Iris pigment epithelial cell (primary cell): Measurements from ENCODE around the gene DPAGT1.
"Not testable (repeated sequence)": the region's sequence is repeated elsewhere in the genome, so short reads cannot be mapped to it uniquely, and the experiment has no call there.

Source experiments
- DNase-seq: peaks from one replicate; pipeline ENCODE4 v3.0.0-alpha.2; 2011; ENCODE audit warnings: low read depth

The DPAGT1 gene

GRCh38 chr11:119115484-119116234, 14.0 kb upstream of the DPAGT1 start:
- DNase-seq, result no peak

GRCh38 chr11:119114351-119114750, 12.7 kb upstream of the DPAGT1 start:
- no peak for DNase-seq

GRCh38 chr11:119113716-119114115, 12.1 kb upstream of the DPAGT1 start:
- DNase-seq, result no peak

GRCh38 chr11:119112314-119113020, 10.8 kb upstream of the DPAGT1 start:
- DNase-seq, result no peak

GRCh38 chr11:119111361-119111925, 9.8 kb upstream of the DPAGT1 start:
- DNase-seq, result no peak

- no peak for DNase-seq
These were observed 8.8 kb upstream of the DPAGT1 start for GRCh38 chr11:119110439-119110838.

- no peak for DNase-seq
These were observed 8.2 kb upstream of the DPAGT1 start for GRCh38 chr11:119109843-119110242.

GRCh38 chr11:119108857-119109221, 7.2 kb upstream of the DPAGT1 start:
- no peak for DNase-seq

- peak; percentile 35 for DNase-seq
These were observed 6.6 kb upstream of the DPAGT1 start for GRCh38 chr11:119108146-119108856.

GRCh38 chr11:119107538-119108145, 6.0 kb upstream of the DPAGT1 start:
- no peak for DNase-seq

- DNase-seq, result peak; percentile 95
These were observed 5.2 kb upstream of the DPAGT1 start, which contains the start of gene C2CD2L for GRCh38 chr11:119106564-119107537. TSS of gene C2CD2L (plus strand) at chr11:119107344. CDS start at chr11:119107742, 398 bp downstream.

GRCh38 chr11:119103793-119104192, 2.1 kb upstream of the DPAGT1 start:
- DNase-seq, result no peak

GRCh38 chr11:119103161-119103664, 1.6 kb upstream of the DPAGT1 start:
- DNase-seq, result not testable (repeated sequence)

GRCh38 chr11:119100994-119101758, 477 bp downstream of the DPAGT1 start:
- DNase-seq, result no peak

- DNase-seq, result peak; percentile 34
These were observed 1.2 kb downstream of the DPAGT1 start for GRCh38 chr11:119100246-119100970.

GRCh38 chr11:119099711-119100110, 1.9 kb downstream of the DPAGT1 start:
- DNase-seq, result no peak

- DNase-seq, result peak; percentile 100
These were observed 6.4 kb downstream of the DPAGT1 start for GRCh38 chr11:119095066-119095880.

- peak; percentile 89 for DNase-seq
These were observed 6.9 kb downstream of the DPAGT1 start for GRCh38 chr11:119094816-119095065.
